Tibial nerve (tissue), 4 donors: ENCODE data around the gene SH3TC1. TPM values are rescaled to one million over a fixed set of nuclear protein-coding genes. Genes with fewer than 3 reads are reported as not detected.

Experiments
- DNase-seq, 2 donors: peaks; one replicate each; pipeline ENCODE4 v3.0.0-alpha.2; 2019; ENCODE audit warnings: low spot score in 2 of 2
- H3K27ac ChIP-seq, 4 donors: fragments of 200-600 bp; sonication (generic) in 3 of 4; one replicate each; pipeline ENCODE4 v1.5.1; 2017 to 2019; ENCODE audit warnings: mild to moderate bottlenecking in 1 of 4
- H3K27me3 ChIP-seq, 2 donors: fragments of 200-600 bp; sonication (generic) in 1 of 2; one replicate each; pipeline versions ENCODE4 v1.5.1 to v1.6.0; 2017 to 2019
- H3K36me3 ChIP-seq, 3 donors: fragments of 200-600 bp; sonication (generic); one replicate each; pipeline ENCODE4 v1.5.1; 2018 to 2019
- H3K4me1 ChIP-seq, 4 donors: fragments of 200-600 bp; sonication (generic) in 3 of 4; one replicate each; pipeline ENCODE4 v1.5.1; 2017 to 2019
- H3K4me3 ChIP-seq, 4 donors: fragments of 200-600 bp; sonication (generic) in 3 of 4; one replicate each; pipeline ENCODE4 v1.5.1; 2017 to 2019; ENCODE audit warnings: mild to moderate bottlenecking in 1 of 4, moderate library complexity in 1 of 4
- H3K9me3 ChIP-seq, 4 donors: fragments of 200-600 bp; sonication (generic) in 3 of 4; one replicate each; pipeline ENCODE4 v1.5.1; 2017 to 2019
- CTCF ChIP-seq, 5 experiments: fragments of 200-600 bp in 3 of 5; fragments of 450-650 bp in 2 of 5; sonication (generic) in 3 of 5; IDR thresholded peaks; one replicate each; pipeline ENCODE4 v1.5.1; 2016 to 2019; ENCODE audit warnings: antibody characterized with exemption in 5 of 5, mild to moderate bottlenecking in 3 of 5, moderate library complexity in 2 of 5
- EP300 ChIP-seq, 2 donors: sonication (generic); formaldehyde crosslinking; IDR thresholded peaks; one replicate each; pipeline ENCODE4 v1.6.1; 2017; ENCODE audit warnings: antibody characterized with exemption in 2 of 2, mild to moderate bottlenecking in 1 of 2
- POLR2A ChIP-seq, 2 donors: fragments of 450-650 bp; IDR thresholded peaks; one replicate each; pipeline ENCODE4 v1.6.1; 2017; ENCODE audit warnings: antibody characterized with exemption in 2 of 2, mild to moderate bottlenecking in 2 of 2, moderate library complexity in 2 of 2
- WGBS, 2 donors: methylation state at CpG; one replicate each; pipeline ENCODE4 v1.1.5; 2018; 5-methylcytosine and 5-hydroxymethylcytosine counted together
- total RNA-seq, 4 donors: library from RNA; depleted of rRNA; stranded (reverse); fragments of >200 nt; gene quantifications; one replicate each; pipeline ENCODE4 v1.1.0, GENCODE V29; 2016

The SH3TC1 gene
- total RNA-seq, 4 donors from 2014 or later = 31.6 to 176 (median 69.7) TPM

GRCh38 chr4:8284391-8284790 is 85.3 kb downstream of the SH3TC1 start:
- no peak overlapping the region for H3K4me3 ChIP-seq
- 62 to 75% methylated on average over 6 to 10 of the region's 11 CpGs for WGBS, 2 donors
- no peaks in the 10 kb centered on the region for H3K9me3 ChIP-seq
- no peaks in the 10 kb centered on the region for H3K36me3 ChIP-seq
- no peak for TF ChIP-seq POLR2A (IDR thresholded peaks at IDR 0.05)
- no peak for TF ChIP-seq EP300 (IDR thresholded peaks at IDR 0.05)
- TF ChIP-seq CTCF (IDR thresholded peaks at IDR 0.05) = no peak
- no peak for DNase-seq
- no peaks in the 10 kb centered on the region for H3K27me3 ChIP-seq
- H3K27ac ChIP-seq = no peak overlapping the region
- peaks cover 0 to 11% (median 0%) of the 10 kb centered on the region in 4 donors for H3K4me1 ChIP-seq

- H3K9me3 ChIP-seq = no peaks in the 10 kb centered on the region
- H3K36me3 ChIP-seq = no peaks in the 10 kb centered on the region
- TF ChIP-seq POLR2A (IDR thresholded peaks at IDR 0.05) (no peak), EP300 (IDR thresholded peaks at IDR 0.05) (no peak), CTCF (IDR thresholded peaks at IDR 0.05) (no peak)
- WGBS, 2 donors = 72 to 73% methylated on average over 15 to 16 of the region's 16 CpGs
- no peak overlapping the region for H3K4me3 ChIP-seq
- no peak for DNase-seq
- peaks cover 0 to 11% (median 0%) of the 10 kb centered on the region in 4 donors for H3K4me1 ChIP-seq
- H3K27ac ChIP-seq = no peak overlapping the region
- no peaks in the 10 kb centered on the region for H3K27me3 ChIP-seq
Observed at GRCh38 chr4:8285143-8285975, 86.3 kb downstream of the SH3TC1 start.

- H3K36me3 ChIP-seq = no peaks in the 10 kb centered on the region
- no peak overlapping the region for H3K4me3 ChIP-seq
- H3K4me1 ChIP-seq = peaks cover 0 to 9% (median 0%) of the 10 kb centered on the region in 4 donors
- no peak for TF ChIP-seq POLR2A (IDR thresholded peaks at IDR 0.05)
- no peak for TF ChIP-seq CTCF (IDR thresholded peaks at IDR 0.05)
- TF ChIP-seq EP300 (IDR thresholded peaks at IDR 0.05) = no peak
- no peak overlapping the region for H3K27ac ChIP-seq
- DNase-seq = no peak
- no peaks in the 10 kb centered on the region for H3K27me3 ChIP-seq
- H3K9me3 ChIP-seq = no peaks in the 10 kb centered on the region
- 80 to 81% methylated on average over 12 to 23 of the region's 23 CpGs for WGBS, 2 donors
Observed at GRCh38 chr4:8285976-8286718, 87.1 kb downstream of the SH3TC1 start.

- no peak overlapping the region for H3K27ac ChIP-seq
- 87 to 94% methylated on average over 13 to 14 of the region's 15 CpGs for WGBS, 2 donors
Observed at GRCh38 chr4:8286719-8287342, 87.7 kb downstream of the SH3TC1 start.

More at GRCh38 chr4:8286719-8287342, 87.7 kb downstream of the SH3TC1 start:
- DNase-seq = no peak
- TF ChIP-seq CTCF (IDR thresholded peaks at IDR 0.05) (no peak), EP300 (IDR thresholded peaks at IDR 0.05) (no peak), POLR2A (IDR thresholded peaks at IDR 0.05) (no peak)
- no peaks in the 10 kb centered on the region for H3K27me3 ChIP-seq
- H3K4me3 ChIP-seq = no peak overlapping the region
- H3K4me1 ChIP-seq = peaks cover 0 to 2% (median 0%) of the 10 kb centered on the region in 4 donors
- no peaks in the 10 kb centered on the region for H3K36me3 ChIP-seq
- H3K9me3 ChIP-seq = no peaks in the 10 kb centered on the region
